MM.1S (cell line): ENCODE data around the gene BTBD9.

Experiments used
- DNase-seq: peaks from one replicate; pipeline ENCODE4 v3.0.0-alpha.2; 2015
- H2AFZ ChIP-seq: fragments of 300-600 bp; sonication (generic); 2 replicates; pipeline ENCODE4 v1.6.0; 2016; ENCODE audit warnings: antibody characterized with exemption, low read length
- H3F3A ChIP-seq: fragments of 300-600 bp; sonication (generic); 2 replicates; pipeline ENCODE4 v1.6.1; 2016; ENCODE audit warnings: mild to moderate bottlenecking, antibody characterized with exemption, low read length, moderate library complexity, mixed read lengths; ENCODE audit not compliant: insufficient read depth
- H3K27ac ChIP-seq: fragments of 300-600 bp; sonication (generic); 2 replicates; pipeline ENCODE4 v1.5.1; 2016; ENCODE audit warnings: mild to moderate bottlenecking, low read length
- H3K27me3 ChIP-seq: fragments of 300-600 bp; sonication (generic); replicated peaks from 2 replicates; pipeline ENCODE4 v1.6.0; 2016; ENCODE audit warnings: low read length; ENCODE audit not compliant: insufficient read depth
- H3K36me3 ChIP-seq: fragments of 300-600 bp; sonication (generic); replicated peaks from 2 replicates; pipeline ENCODE4 v1.6.1; 2016; ENCODE audit warnings: mild to moderate bottlenecking, low read length, mixed read lengths; ENCODE audit not compliant: insufficient read depth
- H3K4me1 ChIP-seq: fragments of 300-600 bp; sonication (generic); 2 replicates; pipeline ENCODE4 v1.6.1; 2016; ENCODE audit warnings: low read length, mixed read lengths
- H3K4me2 ChIP-seq: fragments of 300-600 bp; sonication (generic); 2 replicates; pipeline ENCODE4 v1.6.0; 2016; ENCODE audit warnings: low read depth, low read length
- H3K4me3 ChIP-seq: fragments of 300-600 bp; sonication (generic); 2 replicates; pipeline ENCODE4 v1.5.1; 2016; ENCODE audit warnings: low read length, mixed read lengths
- H3K79me2 ChIP-seq: fragments of 300-600 bp; sonication (generic); 2 replicates; pipeline ENCODE4 v1.6.1; 2016; ENCODE audit warnings: mixed run types, low read length, mixed read lengths
- H3K9ac ChIP-seq: fragments of 300-600 bp; sonication (generic); 2 replicates; pipeline ENCODE4 v1.6.1; 2016; ENCODE audit warnings: low read length, mixed read lengths
- H3K9me2 ChIP-seq: fragments of 300-600 bp; sonication (generic); replicated peaks from 2 replicates; pipeline ENCODE4 v1.6.1; 2016; ENCODE audit warnings: mild to moderate bottlenecking, low read length, mixed read lengths; ENCODE audit not compliant: insufficient read depth
- H3K9me3 ChIP-seq: fragments of 300-600 bp; sonication (generic); replicated peaks from 2 replicates; pipeline ENCODE4 v1.6.1; 2016; ENCODE audit warnings: mild to moderate bottlenecking, low read length, mixed read lengths; ENCODE audit not compliant: insufficient read depth
- H4K20me1 ChIP-seq: fragments of 300-600 bp; sonication (generic); 2 replicates; pipeline ENCODE4 v1.6.1; 2016; ENCODE audit warnings: mild to moderate bottlenecking, low read length, moderate library complexity, mixed read lengths; ENCODE audit not compliant: insufficient read depth
- EZH2 ChIP-seq: fragments of 300-600 bp; sonication (generic); optimal IDR thresholded peaks from 2 replicates; pipeline ENCODE3; 2017; ENCODE audit warnings: low read depth, mild to moderate bottlenecking, antibody characterized with exemption, low read length, mixed read lengths
- EZH2phosphoT487 ChIP-seq: fragments of 300-600 bp; sonication (generic); IDR thresholded peaks from 2 replicates; pipeline ENCODE4 v1.6.1; 2018; ENCODE audit warnings: antibody characterized with exemption, low read length
- TF ChIP-seq, protein P1 (sequence below): fragments of 300-600 bp; sonication (generic); IDR thresholded peaks from 2 replicates; pipeline ENCODE4 v1.5.1; 2016; ENCODE audit warnings: antibody characterized with exemption, low read length, mixed read lengths

Gene BTBD9

DNA sequence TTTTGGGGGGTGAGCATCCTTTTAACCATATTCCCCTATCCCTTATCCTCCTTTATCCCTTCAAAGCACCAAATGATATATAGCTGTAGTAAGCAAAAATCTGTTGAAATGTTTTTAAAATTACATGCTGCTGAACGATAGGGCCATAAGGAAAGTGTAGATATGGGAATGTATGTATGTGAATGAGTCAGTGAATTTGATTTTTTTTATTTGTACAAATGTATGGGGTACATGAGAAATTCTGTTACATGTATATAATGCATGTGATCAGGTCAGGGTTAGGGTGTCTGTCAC, 493.0 kb downstream of the BTBD9 start:
- no peak for TF ChIP-seq EZH2phosphoT487
- TF ChIP-seq, protein P1, sequence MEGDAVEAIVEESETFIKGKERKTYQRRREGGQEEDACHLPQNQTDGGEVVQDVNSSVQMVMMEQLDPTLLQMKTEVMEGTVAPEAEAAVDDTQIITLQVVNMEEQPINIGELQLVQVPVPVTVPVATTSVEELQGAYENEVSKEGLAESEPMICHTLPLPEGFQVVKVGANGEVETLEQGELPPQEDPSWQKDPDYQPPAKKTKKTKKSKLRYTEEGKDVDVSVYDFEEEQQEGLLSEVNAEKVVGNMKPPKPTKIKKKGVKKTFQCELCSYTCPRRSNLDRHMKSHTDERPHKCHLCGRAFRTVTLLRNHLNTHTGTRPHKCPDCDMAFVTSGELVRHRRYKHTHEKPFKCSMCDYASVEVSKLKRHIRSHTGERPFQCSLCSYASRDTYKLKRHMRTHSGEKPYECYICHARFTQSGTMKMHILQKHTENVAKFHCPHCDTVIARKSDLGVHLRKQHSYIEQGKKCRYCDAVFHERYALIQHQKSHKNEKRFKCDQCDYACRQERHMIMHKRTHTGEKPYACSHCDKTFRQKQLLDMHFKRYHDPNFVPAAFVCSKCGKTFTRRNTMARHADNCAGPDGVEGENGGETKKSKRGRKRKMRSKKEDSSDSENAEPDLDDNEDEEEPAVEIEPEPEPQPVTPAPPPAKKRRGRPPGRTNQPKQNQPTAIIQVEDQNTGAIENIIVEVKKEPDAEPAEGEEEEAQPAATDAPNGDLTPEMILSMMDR = no peak
- no peak for TF ChIP-seq EZH2
- Histone ChIP-seq H3F3A (no peaks in the 10 kb centered on the region), H3K4me3 (no peak overlapping the region), H3K27me3 (no peaks in the 10 kb centered on the region), H3K79me2 (no peaks in the 10 kb centered on the region), H3K4me2 (no peak overlapping the region), H3K36me3 (no peaks in the 10 kb centered on the region), H3K9ac (no peak overlapping the region), H3K9me2 (no peaks in the 10 kb centered on the region), H3K9me3 (no peaks in the 10 kb centered on the region), H2AFZ (no peak overlapping the region), H3K4me1 (no peaks in the 10 kb centered on the region), H4K20me1 (no peaks in the 10 kb centered on the region), H3K27ac (no peak overlapping the region)
- DNase-seq = no peak

DNA sequence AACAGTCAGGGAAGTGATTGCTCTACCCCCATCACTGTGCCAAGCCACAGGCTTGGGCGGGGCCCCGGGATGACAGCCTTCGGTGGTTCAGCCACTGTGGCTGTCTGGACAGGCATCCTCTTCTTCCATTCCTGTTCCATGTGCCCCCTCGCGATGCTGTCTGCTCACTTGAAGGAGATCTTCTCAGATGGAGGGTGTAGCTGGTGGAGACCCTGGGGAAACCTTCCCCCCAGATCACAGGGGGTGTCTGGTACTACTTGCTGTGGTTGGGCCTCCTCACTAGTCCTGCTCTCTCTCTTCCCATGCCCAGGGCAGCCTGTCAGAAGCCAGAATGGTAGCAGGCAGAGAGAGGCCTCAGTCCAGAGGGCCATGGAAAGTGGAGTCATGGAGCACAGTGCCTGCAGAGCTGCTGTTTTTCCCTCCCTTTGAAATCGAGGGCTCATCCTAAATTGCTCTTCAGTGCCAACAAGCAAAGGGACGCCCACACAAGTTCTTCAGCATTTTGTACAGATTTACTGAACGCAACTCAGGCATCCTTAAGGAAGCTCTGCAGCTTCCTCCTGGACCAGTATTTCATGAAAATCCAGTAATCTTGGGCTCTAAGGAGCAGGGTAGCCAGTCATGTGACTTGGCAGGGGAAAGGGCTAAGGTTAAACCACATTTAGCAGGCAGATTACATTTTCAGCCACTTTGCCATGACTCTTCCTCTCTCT, 493.6 kb downstream of the BTBD9 start:
- H3K27me3 ChIP-seq = no peaks in the 10 kb centered on the region

DNA sequence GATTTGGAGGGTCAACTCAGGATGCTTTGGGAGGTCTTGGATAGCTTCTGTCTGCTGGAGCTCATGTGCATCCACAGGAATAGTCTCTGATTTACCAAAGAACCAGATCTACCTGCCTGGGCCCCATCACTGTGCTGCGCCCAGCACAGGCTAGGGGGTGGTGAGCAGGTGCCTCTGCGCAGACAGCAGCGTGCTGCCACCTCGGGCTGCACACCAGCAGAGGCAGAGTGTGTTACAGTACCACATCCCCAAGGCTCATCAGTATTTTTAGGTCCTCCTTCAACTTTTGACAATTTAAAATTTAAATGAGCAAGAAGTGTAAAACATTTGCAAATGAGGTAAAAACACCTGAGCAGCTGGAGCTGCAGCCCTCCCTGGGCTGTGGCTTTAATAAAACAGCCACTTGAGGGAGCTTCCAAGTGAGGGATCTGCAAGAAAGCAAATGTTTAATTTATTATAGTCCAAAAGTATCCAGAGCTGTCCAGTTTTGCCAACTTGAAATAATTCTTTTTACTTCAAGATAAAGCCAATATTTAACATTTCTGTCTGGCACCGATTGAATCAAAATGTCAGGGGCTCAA, 495.3 kb downstream of the BTBD9 start:
- Histone ChIP-seq H3K9me3 (no peaks in the 10 kb centered on the region), H3F3A (no peaks in the 10 kb centered on the region), H3K27me3 (no peaks in the 10 kb centered on the region), H4K20me1 (no peaks in the 10 kb centered on the region), H3K79me2 (no peaks in the 10 kb centered on the region), H3K9ac (no peak overlapping the region), H3K36me3 (no peaks in the 10 kb centered on the region), H2AFZ (no peak overlapping the region), H3K4me2 (no peak overlapping the region), H3K27ac (no peak overlapping the region), H3K4me1 (no peaks in the 10 kb centered on the region), H3K9me2 (no peaks in the 10 kb centered on the region), H3K4me3 (no peak overlapping the region)
- DNase-seq = no peak
- TF ChIP-seq EZH2phosphoT487 (no peak), EZH2 (no peak)
- TF ChIP-seq, protein P1 = no peak

More for the DNA sequence above, 493.6 kb downstream of the BTBD9 start:
- Histone ChIP-seq H3F3A (no peaks in the 10 kb centered on the region), H3K4me1 (no peaks in the 10 kb centered on the region), H3K79me2 (no peaks in the 10 kb centered on the region), H3K9me3 (no peaks in the 10 kb centered on the region), H3K9ac (no peak overlapping the region), H3K36me3 (no peaks in the 10 kb centered on the region), H3K27ac (no peak overlapping the region), H3K9me2 (no peaks in the 10 kb centered on the region), H3K4me3 (no peak overlapping the region), H4K20me1 (no peaks in the 10 kb centered on the region), H3K4me2 (no peak overlapping the region), H2AFZ (no peak overlapping the region)
- no peak for TF ChIP-seq EZH2
- DNase-seq = no peak
